H1 (cell line): ENCODE measurements around the gene CDK5. TPM values are rescaled to one million over a fixed set of nuclear protein-coding genes. Genes with fewer than 3 reads are reported as not detected.

ENCODE experiments used
- CTCF ChIA-PET: fragments of 300-600 bp; sonication (Branson Sonifier 250); formaldehyde crosslinking; loops from one replicate; lab custom pipeline; 2021; ENCODE audit not compliant: partially characterized antibody; lab: Charles Lee
- POLR2A ChIA-PET: fragments of 300-600 bp; sonication (Branson Sonifier 250); formaldehyde crosslinking; loops from one replicate; lab custom pipeline; 2021; ENCODE audit warnings: inconsistent platforms; ENCODE audit not compliant: partially characterized antibody; lab: Charles Lee
- DNase-seq, 2 experiments: peaks; one replicate each; pipeline versions ENCODE4 v3.0.0 to v3.0.0-alpha.2; 2010 to 2022; ENCODE audit warnings: low spot score in 2 of 2, low read depth in 1 of 2, mixed read lengths in 1 of 2
- FAIRE-seq: peaks from 2 replicates; lab custom pipeline; 2011; peaks lifted over from hg19 to GRCh38; lab: Jason Lieb, UNC
- H2AFZ ChIP-seq: 2 replicates; pipeline ENCODE4 v1.8.1; 2012; ENCODE audit warnings: low read length, inconsistent platforms
- H2AK5ac ChIP-seq: 2 replicates; pipeline ENCODE4 v1.6.1; 2013; ENCODE audit warnings: low read depth, low read length
- H2BK120ac ChIP-seq: replicated peaks from 2 replicates; pipeline ENCODE3; 2013; ENCODE audit warnings: low read depth, low read length, inconsistent platforms
- H2BK12ac ChIP-seq: 2 replicates; pipeline ENCODE4 v1.6.1; 2013; ENCODE audit warnings: low read depth, low read length
- H2BK15ac ChIP-seq: 2 replicates; pipeline ENCODE4 v1.6.1; 2013; ENCODE audit warnings: low read length
- H2BK20ac ChIP-seq: 2 replicates; pipeline ENCODE4 v1.6.1; 2013; ENCODE audit warnings: low read length
- H2BK5ac ChIP-seq: 2 replicates; pipeline ENCODE4 v1.6.1; 2013; ENCODE audit warnings: low read depth, low read length
- H3K14ac ChIP-seq: 2 replicates; pipeline ENCODE4 v1.6.1; 2013; ENCODE audit warnings: inconsistent platforms; ENCODE audit not compliant: insufficient read length
- H3K18ac ChIP-seq: 2 replicates; pipeline ENCODE4 v1.6.1; 2013; ENCODE audit warnings: low read length; ENCODE audit errors: extremely low read depth
- H3K23ac ChIP-seq: 2 replicates; pipeline ENCODE4 v1.6.1; 2013; ENCODE audit warnings: inconsistent platforms; ENCODE audit not compliant: insufficient read length
- H3K23me2 ChIP-seq: 2 replicates; pipeline ENCODE4 v1.6.1; 2013; ENCODE audit warnings: low read depth, low read length
- H3K27ac ChIP-seq: 2 replicates; pipeline ENCODE4 v1.6.1; 2011; ENCODE audit warnings: low read depth, low read length, inconsistent platforms
- H3K27me3 ChIP-seq, 4 experiments: replicated peaks in 1 of 4; 1 replicate in 1 of 4; 2 replicates in 3 of 4; pipeline versions ENCODE4 v1.6.1 to v1.8.1; 2011 to 2013; ENCODE audit warnings: low read length in 3 of 4, mild to moderate bottlenecking in 3 of 4, inconsistent platforms in 2 of 4, mixed read lengths in 2 of 4, moderate library complexity in 1 of 4; ENCODE audit not compliant: control insufficient read depth in 3 of 4, insufficient read depth in 3 of 4; ENCODE audit errors: extremely low read depth in 1 of 4
- H3K36me3 ChIP-seq, 4 experiments: 2 replicates each; pipeline versions ENCODE4 v1.6.1 to v1.8.1; 2011 to 2013; ENCODE audit warnings: mild to moderate bottlenecking in 4 of 4, low read length in 3 of 4, moderate library complexity in 2 of 4, control low read depth in 1 of 4, inconsistent platforms in 1 of 4; ENCODE audit not compliant: insufficient read depth in 4 of 4, control insufficient read depth in 2 of 4
- H3K4ac ChIP-seq: replicated peaks from 2 replicates; pipeline ENCODE3; 2013; ENCODE audit warnings: low read length, low read depth, mixed read lengths, inconsistent platforms; ENCODE audit not compliant: insufficient read length
- H3K4me1 ChIP-seq, 4 experiments: replicated peaks in 1 of 4; 1 replicate in 1 of 4; 2 replicates in 3 of 4; pipeline versions ENCODE4 v1.6.1 to v1.8.1; 2011 to 2013; ENCODE audit warnings: low read length in 3 of 4, inconsistent platforms in 2 of 4, mixed read lengths in 1 of 4; ENCODE audit not compliant: insufficient read depth in 4 of 4, control insufficient read depth in 3 of 4
- H3K4me2 ChIP-seq, 2 experiments: 2 replicates each; pipeline versions ENCODE4 v1.6.1 to v1.8.1; 2011 to 2013; ENCODE audit warnings: low read depth in 2 of 2, low read length in 2 of 2, control low read depth in 1 of 2, inconsistent platforms in 1 of 2, mild to moderate bottlenecking in 1 of 2; ENCODE audit not compliant: insufficient read depth in 1 of 2
- H3K4me3 ChIP-seq, 4 experiments: fragments of 200-600, 300-600 bp in 1 of 4; sonication (generic), shearing (Covaris generic), sonication (Bioruptor Twin) in 1 of 4; 2 replicates each; pipeline versions ENCODE4 v1.5.1 to v1.8.1; 2011 to 2016; ENCODE audit warnings: low read length in 4 of 4, low read depth in 3 of 4, control low read depth in 2 of 4, inconsistent platforms in 2 of 4, mild to moderate bottlenecking in 2 of 4, mixed read lengths in 1 of 4, moderate library complexity in 1 of 4; ENCODE audit not compliant: insufficient read depth in 2 of 4; ENCODE audit errors: extremely low read depth in 1 of 4
- H3K56ac ChIP-seq: replicated peaks from 2 replicates; pipeline ENCODE3; 2013; ENCODE audit warnings: low read depth, mild to moderate bottlenecking, mixed read lengths, low read length, inconsistent platforms; ENCODE audit not compliant: insufficient read length
- H3K79me1 ChIP-seq: 2 replicates; pipeline ENCODE4 v1.6.1; 2013; ENCODE audit warnings: low read depth, low read length, control low read depth
- H3K79me2 ChIP-seq, 2 experiments: 2 replicates each; pipeline versions ENCODE4 v1.6.1 to v1.8.1; 2012 to 2013; ENCODE audit warnings: low read length in 2 of 2, mild to moderate bottlenecking in 2 of 2, inconsistent platforms in 1 of 2; ENCODE audit not compliant: insufficient read depth in 2 of 2, control insufficient read depth in 1 of 2
- H3K9ac ChIP-seq, 4 experiments: replicated peaks in 1 of 4; 1 replicate in 1 of 4; 2 replicates in 3 of 4; pipeline versions ENCODE4 v1.6.1 to v1.8.1; 2011 to 2013; ENCODE audit warnings: low read depth in 3 of 4, low read length in 3 of 4, control low read depth in 2 of 4, mild to moderate bottlenecking in 2 of 4, moderate library complexity in 2 of 4, inconsistent platforms in 1 of 4; ENCODE audit errors: extremely low read depth in 1 of 4
- H3K9me3 ChIP-seq, 2 experiments: 2 replicates each; pipeline versions ENCODE4 v1.6.1 to v1.8.1; 2012 to 2013; ENCODE audit warnings: mild to moderate bottlenecking in 2 of 2, moderate library complexity in 2 of 2, control low read depth in 1 of 2, inconsistent platforms in 1 of 2, low read depth in 1 of 2, low read length in 1 of 2, mixed read lengths in 1 of 2; ENCODE audit not compliant: insufficient read depth in 2 of 2
- H4K20me1 ChIP-seq, 2 experiments: replicated peaks in 1 of 2; 2 replicates each; pipeline versions ENCODE3 to v1.8.1; 2011 to 2013; ENCODE audit warnings: inconsistent platforms in 2 of 2, low read length in 2 of 2, mild to moderate bottlenecking in 1 of 2; ENCODE audit not compliant: insufficient read depth in 2 of 2, control insufficient read depth in 1 of 2
- H4K5ac ChIP-seq: 2 replicates; pipeline ENCODE4 v1.6.1; 2013; ENCODE audit warnings: low read length, low read depth, mixed read lengths, inconsistent platforms; ENCODE audit not compliant: insufficient read length
- H4K8ac ChIP-seq: 2 replicates; pipeline ENCODE4 v1.8.0; 2013; ENCODE audit warnings: mild to moderate bottlenecking, moderate library complexity, low read length, inconsistent platforms; ENCODE audit not compliant: insufficient read depth; ENCODE audit errors: extremely low read depth
- H4K91ac ChIP-seq: replicated peaks from 2 replicates; pipeline ENCODE3; 2013; ENCODE audit warnings: low read length, mixed read lengths, inconsistent platforms; ENCODE audit not compliant: insufficient read length
- MAFK ChIP-seq: IDR thresholded peaks from 2 replicates; pipeline ENCODE4 v1.6.1; 2012; ENCODE audit warnings: low read depth, mild to moderate bottlenecking, improper control_type of control experiment, low read length
- POLR2A ChIP-seq, 2 experiments: IDR thresholded peaks; 1 replicate in 1 of 2; 2 replicates in 1 of 2; pipeline ENCODE4 v1.6.1; 2011; ENCODE audit warnings: low read depth in 2 of 2, low read length in 2 of 2, mild to moderate bottlenecking in 2 of 2; ENCODE audit errors: control extremely low read depth in 1 of 2
- WGBS, 2 experiments: shearing (Covaris generic) in 1 of 2; methylation state at CpG; one replicate each; pipeline versions ENCODE4 v1.1.6 to v1.1.7; 2013 to 2015; ENCODE audit warnings: low lambda C conversion rate in 2 of 2, mixed read lengths in 2 of 2, inconsistent platforms in 1 of 2, low coverage in 1 of 2, missing lambda C conversion rate in 1 of 2; ENCODE audit not compliant: insufficient replicate concordance in 2 of 2, insufficient coverage in 1 of 2, insufficient read length in 1 of 2; ENCODE audit errors: extremely low coverage in 1 of 2, missing lambda C conversion rate in 1 of 2; 5-methylcytosine and 5-hydroxymethylcytosine counted together
- polyA plus RNA-seq, 7 experiments: library from polyadenylated mRNA; depleted of rRNA in 3 of 7; stranded (reverse) in 5 of 7; unstranded in 2 of 7; fragments of >200 nt in 5 of 7; fragments of 200-250 nt in 2 of 7; gene quantifications; 1 replicate in 5 of 7; 2 replicates in 1 of 7; 4 replicates in 1 of 7; pipeline versions ENCODE4 v1.2.1 to v1.2.3, GENCODE V29; 2011 to 2013; ENCODE audit warnings: missing spikeins in 2 of 7, mixed read lengths in 2 of 7
- total RNA-seq: library from RNA; stranded (reverse); fragmentation: NEBNext Ultra II Directional; extraction: Animal tissue kit (Norgen Biotek cat#: 25700); gene quantifications from 2 replicates; pipeline ENCODE4 v1.2.1, GENCODE V29; 2021

Gene CDK5
- total and polyA plus RNA-seq, 2 of the 8 experiments (the other 6 are each of a cell fraction or from before 2014, with no cell fraction given): 22.8 to 37.2 TPM

DNA sequence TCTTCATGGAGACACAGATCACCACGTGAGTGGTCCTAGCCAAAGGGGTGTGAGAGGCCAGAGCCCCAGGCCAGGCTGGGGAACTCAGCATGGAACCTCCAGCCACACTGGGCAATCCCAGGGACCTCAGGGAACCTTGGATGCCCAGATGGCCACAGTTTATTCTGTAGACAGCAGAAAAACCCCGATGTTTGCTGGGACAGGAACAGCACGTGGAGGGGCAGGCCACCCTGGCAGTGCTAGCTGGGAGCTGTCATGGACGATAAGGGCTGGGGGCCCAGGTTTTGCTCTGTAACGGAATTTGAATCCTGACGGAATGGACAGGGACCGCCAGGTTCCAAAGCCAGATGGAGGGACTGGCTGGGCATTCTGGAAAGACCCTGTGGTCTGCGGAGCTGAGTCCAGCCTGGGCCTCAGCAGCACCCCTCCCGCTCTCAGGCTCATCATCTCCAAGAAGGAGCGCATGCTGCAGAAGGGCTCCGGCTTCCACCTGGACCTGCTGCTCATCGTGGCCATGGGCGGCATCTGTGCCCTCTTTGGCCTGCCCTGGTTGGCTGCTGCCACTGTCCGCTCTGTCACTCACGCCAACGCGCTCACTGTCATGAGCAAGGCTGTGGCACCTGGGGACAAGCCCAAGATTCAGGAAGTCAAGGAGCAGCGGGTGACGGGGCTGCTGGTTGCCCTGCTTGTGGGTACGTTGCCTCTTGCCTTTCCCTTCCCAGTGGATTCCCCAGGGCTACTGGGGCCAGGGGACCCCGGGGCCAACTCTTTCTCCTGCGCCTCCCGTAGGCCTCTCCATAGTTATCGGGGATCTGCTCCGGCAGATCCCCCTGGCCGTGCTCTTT lies 17.3 kb upstream of the CDK5 start:
- Histone ChIP-seq H3K36me3 (peaks cover 19 to 49% (median 42%) of the 10 kb centered on the region in 4 experiments), H3K9me3 (no peaks in the 10 kb centered on the region), H3K4me2 (no peak overlapping the region), H3K27ac (no peak overlapping the region), H3K9ac (no peak overlapping the region), H3K4me1 (peaks cover 0 to 20% (median 15%) of the 10 kb centered on the region in 4 experiments; a peak in 6 of 7 replicates), H2BK15ac (no peak overlapping the region), H4K8ac (no peak overlapping the region), H3K14ac (no peak overlapping the region), H2AFZ (no peak overlapping the region), H3K4me3 (no peak overlapping the region), H3K23ac (no peak overlapping the region), H3K79me2 (peaks cover 0 to 5% of the 10 kb centered on the region in 2 experiments; a peak in 1 of 4 replicates), H2BK120ac (no peak overlapping the region), H3K4ac (no peak overlapping the region), H3K18ac (no peak overlapping the region), H4K91ac (no peak overlapping the region), H2AK5ac (no peak overlapping the region), H4K5ac (no peak overlapping the region), H2BK12ac (no peak overlapping the region), H3K23me2 (peaks cover 3% of the 10 kb centered on the region), H2BK20ac (no peak overlapping the region), H3K56ac (no peak overlapping the region), H3K27me3 (no peaks in the 10 kb centered on the region), H3K79me1 (peaks cover 5% of the 10 kb centered on the region), H4K20me1 (peaks cover 18 to 27% of the 10 kb centered on the region in 2 experiments), H2BK5ac (no peak overlapping the region)
- FAIRE-seq: no peak
- DNase-seq: no peak
- ChIA-PET POLR2A (interaction anchor here (0.6 to 4.9 kb wide), 4 partner anchors 9 to 130 kb away, joined by 3 to 77 read pairs (median 18); no protein-coding TSS in a partner anchor), CTCF (interaction anchor here (0.8 to 6.0 kb wide), 7 partner anchors 11 to 57 kb away, joined by 3 to 81 read pairs (median 4); no protein-coding TSS in a partner anchor)
- WGBS, 2 experiments: 92% methylated on average over 25 of the region's 26 CpGs; no CpG with 5 or more reads in 1 of the 2 experiments
- TF ChIP-seq POLR2A (IDR thresholded peaks at IDR 0.05; ENCODE audit: control extremely low read depth in 1 of 2, low read depth in 2 of 2, low read length in 2 of 2) (0 out of 3 replicates have a peak, but pooled peaks of 1 of the 2 experiments have one; percentile 16), MAFK (no peak)
